Tibial nerve (tissue), 4 donors: ENCODE data around the gene GPX4. TPM values are rescaled to one million over a fixed set of nuclear protein-coding genes. Genes with fewer than 3 reads are reported as not detected.
A peak's percentile ranks its signal among the peaks of the same experiment; 100 is the strongest.

Experiments used
- DNase-seq, 2 donors: peaks; one replicate each; pipeline ENCODE4 v3.0.0-alpha.2; 2019; ENCODE audit warnings: low spot score in 2 of 2
- H3K27ac ChIP-seq, 4 donors: fragments of 200-600 bp; sonication (generic) in 3 of 4; one replicate each; pipeline ENCODE4 v1.5.1; 2017 to 2019; ENCODE audit warnings: mild to moderate bottlenecking in 1 of 4
- H3K27me3 ChIP-seq, 2 donors: fragments of 200-600 bp; sonication (generic) in 1 of 2; one replicate each; pipeline versions ENCODE4 v1.5.1 to v1.6.0; 2017 to 2019
- H3K36me3 ChIP-seq, 3 donors: fragments of 200-600 bp; sonication (generic); one replicate each; pipeline ENCODE4 v1.5.1; 2018 to 2019
- H3K4me1 ChIP-seq, 4 donors: fragments of 200-600 bp; sonication (generic) in 3 of 4; one replicate each; pipeline ENCODE4 v1.5.1; 2017 to 2019
- H3K4me3 ChIP-seq, 4 donors: fragments of 200-600 bp; sonication (generic) in 3 of 4; one replicate each; pipeline ENCODE4 v1.5.1; 2017 to 2019; ENCODE audit warnings: mild to moderate bottlenecking in 1 of 4, moderate library complexity in 1 of 4
- H3K9me3 ChIP-seq, 4 donors: fragments of 200-600 bp; sonication (generic) in 3 of 4; one replicate each; pipeline ENCODE4 v1.5.1; 2017 to 2019
- CTCF ChIP-seq, 5 experiments: fragments of 200-600 bp in 3 of 5; fragments of 450-650 bp in 2 of 5; sonication (generic) in 3 of 5; IDR thresholded peaks; one replicate each; pipeline ENCODE4 v1.5.1; 2016 to 2019; ENCODE audit warnings: antibody characterized with exemption in 5 of 5, mild to moderate bottlenecking in 3 of 5, moderate library complexity in 2 of 5
- EP300 ChIP-seq, 2 donors: sonication (generic); formaldehyde crosslinking; IDR thresholded peaks; one replicate each; pipeline ENCODE4 v1.6.1; 2017; ENCODE audit warnings: antibody characterized with exemption in 2 of 2, mild to moderate bottlenecking in 1 of 2
- POLR2A ChIP-seq, 2 donors: fragments of 450-650 bp; IDR thresholded peaks; one replicate each; pipeline ENCODE4 v1.6.1; 2017; ENCODE audit warnings: antibody characterized with exemption in 2 of 2, mild to moderate bottlenecking in 2 of 2, moderate library complexity in 2 of 2
- WGBS, 2 donors: methylation state at CpG; one replicate each; pipeline ENCODE4 v1.1.5; 2018; 5-methylcytosine and 5-hydroxymethylcytosine counted together
- total RNA-seq, 4 donors: library from RNA; depleted of rRNA; stranded (reverse); fragments of >200 nt; gene quantifications; one replicate each; pipeline ENCODE4 v1.1.0, GENCODE V29; 2016

GPX4 gene
- total RNA-seq, 4 donors from 2014 or later: 337 to 518 (median 493) TPM

GRCh38 chr19:1119475-1120217, 15.9 kb downstream of the GPX4 start:
- no peak for TF ChIP-seq CTCF (IDR thresholded peaks at IDR 0.05)
- TF ChIP-seq POLR2A (IDR thresholded peaks at IDR 0.05): no peak
- no peak for TF ChIP-seq EP300 (IDR thresholded peaks at IDR 0.05)
- peaks cover 0 to 100% (median 47%) of the 10 kb centered on the region in 3 donors for H3K36me3 ChIP-seq

GRCh38 chr19:1121395-1121794, 17.6 kb downstream of the GPX4 start:
- peaks cover 0 to 17% (median 1%) of the 10 kb centered on the region in 4 donors for H3K4me1 ChIP-seq
- TF ChIP-seq CTCF (IDR thresholded peaks at IDR 0.05) (no peak), EP300 (IDR thresholded peaks at IDR 0.05) (no peak), POLR2A (IDR thresholded peaks at IDR 0.05) (no peak)

More at GRCh38 chr19:1119475-1120217, 15.9 kb downstream of the GPX4 start:
- H3K9me3 ChIP-seq: no peaks in the 10 kb centered on the region
- H3K27me3 ChIP-seq: no peaks in the 10 kb centered on the region
- peaks cover 0 to 13% (median 1%) of the 10 kb centered on the region in 4 donors for H3K4me1 ChIP-seq
- no peak overlapping the region for H3K4me3 ChIP-seq
- H3K27ac ChIP-seq: no peak overlapping the region
- DNase-seq: no peak
- WGBS, 2 donors: 85 to 87% methylated on average over 29 to 46 of the region's 50 CpGs

GRCh38 chr19:1122021-1122971, 18.5 kb downstream of the GPX4 start:
- Histone ChIP-seq H3K9me3 (no peaks in the 10 kb centered on the region), H3K27me3 (no peaks in the 10 kb centered on the region), H3K27ac (peak overlapping the region in 1 of 4 donors; percentile 4), H3K36me3 (peaks cover 0 to 99% (median 52%) of the 10 kb centered on the region in 3 donors), H3K4me1 (peaks cover 0 to 26% (median 1%) of the 10 kb centered on the region in 4 donors), H3K4me3 (no peak overlapping the region)
- no peak for DNase-seq
- no peak for TF ChIP-seq CTCF (IDR thresholded peaks at IDR 0.05)
- TF ChIP-seq EP300 (IDR thresholded peaks at IDR 0.05): no peak
- TF ChIP-seq POLR2A (IDR thresholded peaks at IDR 0.05): no peak
- WGBS, 2 donors: 94 to 95% methylated on average over 36 to 57 of the region's 63 CpGs

More at GRCh38 chr19:1121395-1121794, 17.6 kb downstream of the GPX4 start:
- Histone ChIP-seq H3K27ac (no peak overlapping the region), H3K9me3 (no peaks in the 10 kb centered on the region), H3K27me3 (no peaks in the 10 kb centered on the region), H3K4me3 (no peak overlapping the region), H3K36me3 (peaks cover 0 to 99% (median 47%) of the 10 kb centered on the region in 3 donors)
- 89 to 95% methylated on average over 5 to 10 of the region's 10 CpGs for WGBS, 2 donors
- DNase-seq: no peak

- H3K9me3 ChIP-seq: no peaks in the 10 kb centered on the region
- no peak for TF ChIP-seq EP300 (IDR thresholded peaks at IDR 0.05)
- TF ChIP-seq CTCF (IDR thresholded peaks at IDR 0.05): no peak
- no peak for TF ChIP-seq POLR2A (IDR thresholded peaks at IDR 0.05)
- no peak overlapping the region for H3K4me3 ChIP-seq
- H3K27me3 ChIP-seq: no peaks in the 10 kb centered on the region
- peaks cover 0 to 33% (median 1%) of the 10 kb centered on the region in 4 donors for H3K4me1 ChIP-seq
- DNase-seq: no peak
- peaks cover 0 to 99% (median 51%) of the 10 kb centered on the region in 3 donors for H3K36me3 ChIP-seq
- peak overlapping the region in 1 of 4 donors; percentile 4 for H3K27ac ChIP-seq
- WGBS, 2 donors: 38 to 52% methylated on average over 21 of the region's 21 CpGs
Observed at GRCh38 chr19:1122972-1123363, 19.2 kb downstream of the GPX4 start.
